GM10248 (cell line): ENCODE results near the gene F8.

ENCODE experiments used
- CTCF ChIA-PET: fragments of 300-600 bp; sonication (Branson Sonifier 250); formaldehyde crosslinking; extraction: SDS; loops from one replicate; lab custom pipeline; 2021; ENCODE audit warnings: antibody characterized with exemption; lab: Yijun Ruan, JAX
- POLR2A ChIA-PET: fragments of 350-650 bp; sonication (Branson Sonifier 250); formaldehyde crosslinking; extraction: SDS; loops from one replicate; lab custom pipeline; 2020; ENCODE audit warnings: antibody characterized with exemption; lab: Yijun Ruan, JAX
- DNase-seq: peaks from one replicate; pipeline ENCODE4 v3.0.0; 2012; ENCODE audit errors: extremely low spot score
- TF ChIP-seq, protein P1 (sequence below): IDR thresholded peaks from 2 replicates; pipeline ENCODE4 v1.5.1; 2012; ENCODE audit warnings: mild to moderate bottlenecking, low read depth; ENCODE audit errors: extremely low read depth, missing control alignments, control extremely low read depth

Gene F8

DNA sequence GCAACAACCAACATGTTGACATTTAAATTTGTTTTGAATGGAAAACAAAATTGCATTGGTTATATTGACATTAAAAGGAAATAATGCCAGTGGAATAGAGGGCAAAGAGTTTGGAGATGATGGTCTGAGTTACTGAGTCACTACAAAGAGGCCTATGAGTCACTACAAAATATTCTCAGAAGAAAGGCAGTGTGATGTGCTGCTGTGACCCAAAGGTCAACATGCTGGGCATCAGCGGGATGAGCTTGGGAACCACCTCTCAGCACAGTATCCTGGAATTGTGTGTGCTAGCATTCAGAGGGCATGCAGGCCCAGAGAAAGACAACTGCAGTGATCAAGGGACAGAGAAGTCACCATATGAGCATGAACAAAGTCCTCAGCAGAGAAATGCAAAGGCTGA lies 45.6 kb upstream of the F8 start:
- DNase-seq = no peak
- POLR2A ChIA-PET = no interaction called here
- TF ChIP-seq, protein P1, sequence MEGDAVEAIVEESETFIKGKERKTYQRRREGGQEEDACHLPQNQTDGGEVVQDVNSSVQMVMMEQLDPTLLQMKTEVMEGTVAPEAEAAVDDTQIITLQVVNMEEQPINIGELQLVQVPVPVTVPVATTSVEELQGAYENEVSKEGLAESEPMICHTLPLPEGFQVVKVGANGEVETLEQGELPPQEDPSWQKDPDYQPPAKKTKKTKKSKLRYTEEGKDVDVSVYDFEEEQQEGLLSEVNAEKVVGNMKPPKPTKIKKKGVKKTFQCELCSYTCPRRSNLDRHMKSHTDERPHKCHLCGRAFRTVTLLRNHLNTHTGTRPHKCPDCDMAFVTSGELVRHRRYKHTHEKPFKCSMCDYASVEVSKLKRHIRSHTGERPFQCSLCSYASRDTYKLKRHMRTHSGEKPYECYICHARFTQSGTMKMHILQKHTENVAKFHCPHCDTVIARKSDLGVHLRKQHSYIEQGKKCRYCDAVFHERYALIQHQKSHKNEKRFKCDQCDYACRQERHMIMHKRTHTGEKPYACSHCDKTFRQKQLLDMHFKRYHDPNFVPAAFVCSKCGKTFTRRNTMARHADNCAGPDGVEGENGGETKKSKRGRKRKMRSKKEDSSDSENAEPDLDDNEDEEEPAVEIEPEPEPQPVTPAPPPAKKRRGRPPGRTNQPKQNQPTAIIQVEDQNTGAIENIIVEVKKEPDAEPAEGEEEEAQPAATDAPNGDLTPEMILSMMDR = no peak
- CTCF ChIA-PET = interaction anchor here (1.7 to 2.3 kb wide), 3 partner anchors 10 to 150 kb away, joined by 4 to 6 read pairs (median 5); no protein-coding TSS in a partner anchor

DNA sequence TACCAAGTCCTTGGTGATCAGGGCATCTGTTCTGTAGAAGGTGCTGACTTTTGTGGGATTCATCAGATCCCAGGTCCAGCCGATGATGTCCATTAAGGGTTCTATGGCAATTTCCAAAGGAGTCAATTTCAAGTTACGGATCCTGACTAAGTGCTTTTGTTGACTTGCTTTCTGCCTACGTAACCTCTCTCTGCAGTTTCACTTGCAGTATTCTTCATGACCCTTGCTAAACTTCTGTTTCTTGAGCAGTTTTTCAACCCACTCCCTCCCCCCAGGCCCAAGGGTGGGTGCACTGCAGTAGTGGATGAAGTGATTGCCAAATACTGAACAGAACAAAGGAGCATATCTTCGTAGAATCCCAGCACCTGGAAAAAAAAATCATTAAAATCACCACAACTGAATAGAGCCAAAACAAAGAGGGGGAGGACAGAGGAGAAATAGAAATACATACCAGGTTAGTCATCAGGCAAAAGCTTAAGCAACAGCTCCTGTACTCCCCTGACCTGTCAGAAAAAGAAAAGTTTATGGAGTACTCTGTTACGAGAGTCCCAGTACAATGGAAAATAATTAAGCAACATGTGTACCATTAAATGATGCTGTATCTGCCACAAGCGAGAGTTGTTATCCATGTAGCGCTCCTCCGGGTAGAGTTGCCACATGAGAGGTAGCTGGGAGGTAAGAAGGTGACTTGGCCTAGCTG lies 42.7 kb upstream of the F8 start:
- TF ChIP-seq, protein P1 = no peak
- DNase-seq = no peak
- ChIA-PET POLR2A (no interaction called here), CTCF (no interaction called here)

DNA sequence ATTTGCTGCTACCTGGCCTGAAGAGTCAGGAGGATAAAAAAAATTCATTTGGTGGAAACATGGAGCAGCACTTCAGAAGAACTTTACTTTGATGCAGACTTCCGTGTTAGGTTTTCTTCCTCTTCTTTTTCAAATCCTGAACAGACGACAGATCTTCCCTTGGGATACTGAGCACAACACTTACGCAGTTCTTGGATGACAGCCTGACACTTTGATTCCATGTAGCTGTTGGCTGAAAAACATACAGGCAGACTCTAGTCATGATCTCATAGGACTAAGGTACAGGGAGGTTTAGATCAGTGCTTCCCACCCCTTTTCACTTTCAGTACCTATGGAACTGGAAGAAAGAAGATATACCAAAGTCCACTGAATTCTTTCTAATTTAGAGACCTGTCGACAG lies 39.2 kb upstream of the F8 start:
- POLR2A ChIA-PET = no interaction called here
- CTCF ChIA-PET = interaction anchor here (1.2 to 1.9 kb wide), 5 partner anchors 10 to 144 kb away, joined by 3 to 9 read pairs (median 4); no protein-coding TSS in a partner anchor
- TF ChIP-seq, protein P1 = no peak
- DNase-seq = no peak

DNA sequence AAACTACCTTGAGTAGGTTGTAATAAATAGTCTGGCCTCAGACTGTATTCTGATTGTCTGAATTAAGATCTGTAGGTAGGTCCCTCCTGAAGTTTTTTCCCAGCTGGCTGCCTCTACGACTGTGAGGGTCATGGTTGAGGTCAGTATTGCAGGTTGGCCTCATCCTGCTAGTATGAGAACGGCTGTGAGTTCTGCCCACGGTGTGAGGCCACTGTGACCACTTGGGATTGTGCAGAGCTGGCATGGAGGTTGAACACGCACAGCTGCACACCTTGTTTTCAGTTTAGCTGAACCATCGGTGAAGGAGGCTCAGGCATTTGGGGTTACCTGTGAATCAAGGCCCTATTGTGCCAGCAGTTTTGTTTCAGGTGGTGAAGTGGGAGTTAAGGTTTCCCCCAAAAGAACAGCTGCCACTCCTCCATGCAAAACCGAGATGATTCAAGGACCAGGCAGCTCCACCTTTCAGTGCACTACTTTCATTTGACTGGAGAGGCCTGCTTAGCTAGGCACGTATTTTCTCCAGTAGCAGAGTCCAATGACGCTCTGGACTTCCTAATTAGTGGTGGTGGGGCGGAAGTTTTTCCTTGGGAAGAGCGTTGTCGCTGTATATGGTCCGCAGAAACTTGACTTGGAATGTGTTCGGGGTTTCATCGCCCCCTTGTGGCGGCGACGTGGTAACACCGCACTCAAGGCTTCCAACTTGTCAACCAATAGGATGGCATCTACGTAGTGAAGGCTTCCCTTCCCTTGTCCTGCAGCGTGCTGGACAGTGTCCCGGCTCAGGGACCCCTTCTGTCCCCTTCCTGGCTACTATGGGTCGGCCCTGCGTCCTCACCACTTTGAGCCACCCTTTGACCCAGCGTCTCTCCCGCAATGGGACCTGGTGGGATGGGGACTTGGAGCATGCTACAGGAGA lies 34.6 kb upstream of the F8 start:
- ChIA-PET POLR2A (interaction anchor here (0.7 kb wide), 1 partner anchor 31 kb away, joined by 5 read pairs; the partner anchor contains the start of gene FUNDC2), CTCF (interaction anchor here (0.6 to 4.6 kb wide), 21 partner anchors 8 to 160 kb away, joined by 3 to 27 read pairs (median 5); partner anchors contain the start of genes FUNDC2 and VBP1)
- DNase-seq = peak; percentile 51
- TF ChIP-seq, protein P1 = peak; percentile 61

DNA sequence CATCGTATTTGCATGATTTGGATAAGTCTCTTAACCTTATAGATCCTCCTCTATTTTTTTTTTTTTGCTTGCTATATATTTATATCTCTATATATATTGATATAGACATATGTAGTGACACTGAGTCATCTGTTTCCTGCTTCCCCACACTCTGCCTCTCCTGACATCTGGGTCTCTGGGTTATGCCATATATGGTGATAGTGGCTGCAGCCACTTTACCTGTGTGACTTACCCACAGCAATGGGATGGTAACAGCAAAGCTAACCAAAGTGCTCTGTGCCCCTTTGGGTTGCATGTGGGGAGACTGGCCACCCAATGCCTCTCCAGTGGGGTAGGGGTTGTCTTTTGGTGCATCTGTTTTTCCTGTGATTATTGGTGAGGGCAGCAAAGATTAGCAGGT lies 33.9 kb upstream of the F8 start:
- TF ChIP-seq, protein P1 = no peak
- ChIA-PET CTCF (interaction anchor here (0.6 to 4.6 kb wide), 20 partner anchors 8 to 160 kb away, joined by 3 to 27 read pairs (median 5); partner anchors contain the start of genes FUNDC2 and VBP1), POLR2A (no interaction called here)
- DNase-seq = no peak

DNA sequence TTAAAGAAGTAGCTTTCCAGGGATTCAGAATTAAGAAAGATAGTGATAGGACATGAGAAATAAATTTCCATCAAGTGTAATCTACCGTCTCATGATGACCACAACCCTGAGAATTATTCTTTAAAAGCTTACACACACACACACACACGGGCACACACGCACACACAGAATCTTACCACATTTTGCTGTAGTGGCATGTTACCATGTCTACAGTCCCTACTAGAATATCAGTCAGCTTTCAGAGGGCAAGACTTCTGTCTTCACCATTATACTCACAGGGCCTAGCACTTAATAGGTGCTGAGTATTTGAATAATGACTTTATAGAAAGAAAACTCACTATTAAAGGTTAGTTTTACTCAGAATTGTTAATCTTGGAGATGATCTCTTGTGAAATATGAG lies 33.0 kb upstream of the F8 start:
- no peak for DNase-seq
- POLR2A ChIA-PET = no interaction called here
- TF ChIP-seq, protein P1 = no peak
- CTCF ChIA-PET = interaction anchor here (4.6 kb wide), 1 partner anchor 138 kb away, joined by 25 read pairs; no protein-coding TSS in a partner anchor
